ENCODE results near the gene GRID2.

GRCh38 chr4:93671093-93671492, 1367.3 kb downstream of the GRID2 start:
- no peak for TF ChIP-seq CTCF (IDR thresholded peaks at IDR 0.05)
- TF ChIP-seq ZFX (IDR thresholded peaks at IDR 0.05; ENCODE audit: borderline replicate concordance): no peak
